ENCODE measurements around the gene MYO1C. TPM values are rescaled to one million over a fixed set of nuclear protein-coding genes. Genes with fewer than 3 reads are reported as not detected.

The MYO1C gene
- total and polyA plus RNA-seq, 9 of the 15 experiments (the other 6 are each of a cell fraction or from before 2014, with no cell fraction given): 0.46 to 32.5 (median 11.6) TPM

DNA sequence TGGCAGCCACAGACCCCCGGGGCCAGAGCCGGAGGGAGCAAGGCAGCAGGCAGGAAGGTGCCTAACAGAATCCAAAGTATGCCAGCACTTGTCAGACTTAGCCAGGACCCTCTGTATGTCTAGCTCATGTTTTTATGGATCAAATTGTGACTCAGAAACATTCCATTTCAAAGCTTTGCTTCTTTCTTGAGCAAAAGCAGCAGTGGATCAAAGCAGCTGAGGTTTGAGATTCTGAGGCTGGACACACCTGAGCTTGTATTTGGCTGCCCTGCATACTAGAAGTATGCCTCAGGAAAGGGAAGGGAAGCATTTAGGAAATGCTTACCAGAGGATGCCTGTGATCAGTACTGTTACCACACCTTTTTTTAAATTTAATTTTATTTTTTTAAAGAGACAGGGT is 5.7 kb upstream of the MYO1C start:
- in situ Hi-C loops (cut with MboI): no loop called here

More for the DNA sequence above, 5.7 kb upstream of the MYO1C start:
- Histone ChIP-seq H3K4me1 (replicated peaks in 1 of 2; ENCODE audit: control insufficient read depth in 2 of 2, insufficient read depth in 2 of 2, low read length in 2 of 2) (peaks cover 3 to 13% of the 10 kb centered on the region in 2 experiments; a peak in 4 of 5 replicates), H3K9me3 (replicated peaks; ENCODE audit: control insufficient read depth, insufficient read depth, low read depth, low read length) (no peaks in the 10 kb centered on the region), H3K36me3 (ENCODE audit: control insufficient read depth, insufficient read depth, low read length) (no peaks in the 10 kb centered on the region), H3K9ac (ENCODE audit: insufficient read depth in 1 of 2, low read depth in 2 of 2, low read length in 2 of 2) (peak overlapping the region in 1 of 2 experiments; percentile 58; a peak in 2 of 4 replicates), H3K27ac (ENCODE audit: extremely low read depth, low read depth, low read length) (no peak overlapping the region), H3K4me3 (no peak overlapping the region), H3K79me2 (ENCODE audit: control insufficient read depth, insufficient read depth, low read length) (no peaks in the 10 kb centered on the region), H4K20me1 (replicated peaks; ENCODE audit: control insufficient read depth, insufficient read depth, low read length) (no peaks in the 10 kb centered on the region), H3K4me2 (ENCODE audit: insufficient read depth, low read length) (no peak overlapping the region), H3K9me1 (ENCODE audit: control insufficient read depth, insufficient read depth, low read length) (no peaks in the 10 kb centered on the region), H2AFZ (ENCODE audit: low read depth, low read length) (no peak overlapping the region), H3K27me3 (ENCODE audit: control insufficient read depth in 2 of 2, insufficient read depth in 2 of 2, low read length in 2 of 2) (no peaks in the 10 kb centered on the region)
- TF ChIP-seq RBM25 (IDR thresholded peaks at IDR 0.05; ENCODE audit: low read depth, low read length, severe bottlenecking): no peak
- TF ChIP-seq CBFA2T2 (conservative IDR thresholded peaks at IDR 0.05): no peak
- no peak for TF ChIP-seq CSDE1 (IDR thresholded peaks at IDR 0.05)
- TF ChIP-seq, protein P1, sequence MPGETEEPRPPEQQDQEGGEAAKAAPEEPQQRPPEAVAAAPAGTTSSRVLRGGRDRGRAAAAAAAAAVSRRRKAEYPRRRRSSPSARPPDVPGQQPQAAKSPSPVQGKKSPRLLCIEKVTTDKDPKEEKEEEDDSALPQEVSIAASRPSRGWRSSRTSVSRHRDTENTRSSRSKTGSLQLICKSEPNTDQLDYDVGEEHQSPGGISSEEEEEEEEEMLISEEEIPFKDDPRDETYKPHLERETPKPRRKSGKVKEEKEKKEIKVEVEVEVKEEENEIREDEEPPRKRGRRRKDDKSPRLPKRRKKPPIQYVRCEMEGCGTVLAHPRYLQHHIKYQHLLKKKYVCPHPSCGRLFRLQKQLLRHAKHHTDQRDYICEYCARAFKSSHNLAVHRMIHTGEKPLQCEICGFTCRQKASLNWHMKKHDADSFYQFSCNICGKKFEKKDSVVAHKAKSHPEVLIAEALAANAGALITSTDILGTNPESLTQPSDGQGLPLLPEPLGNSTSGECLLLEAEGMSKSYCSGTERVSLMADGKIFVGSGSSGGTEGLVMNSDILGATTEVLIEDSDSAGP (CRISPR knock-in tag; IDR thresholded peaks at IDR 0.05): no peak
- TF ChIP-seq BCL6 (CRISPR knock-in tag; IDR thresholded peaks at IDR 0.05): no peak
- no peak for TF ChIP-seq ATF1 (CRISPR knock-in tag; IDR thresholded peaks at IDR 0.05)
- no peak for TF ChIP-seq ATF1 (tag; IDR thresholded peaks at IDR 0.05)
- TF ChIP-seq HCFC1 (IDR thresholded peaks at IDR 0.05; ENCODE audit: low read depth, low read length): no peak
- no peak for TF ChIP-seq PHF8 (IDR thresholded peaks at IDR 0.05; ENCODE audit: borderline replicate concordance, low read length)
- TF ChIP-seq SMARCE1 (IDR thresholded peaks at IDR 0.05): no peak
- no peak for TF ChIP-seq YBX1 (IDR thresholded peaks at IDR 0.05)
- TF ChIP-seq CXXC5 (CRISPR knock-in tag; IDR thresholded peaks at IDR 0.05): no peak
- TF ChIP-seq JUND (IDR thresholded peaks at IDR 0.05; ENCODE audit: borderline replicate concordance, low read depth, low read length): no peak
- TF ChIP-seq JUND (tag; IDR thresholded peaks at IDR 0.05; ENCODE audit: borderline replicate concordance, low read depth, low read length): no peak
- TF ChIP-seq E2F5 (CRISPR knock-in tag; IDR thresholded peaks at IDR 0.05): no peak
- TF ChIP-seq, protein P2, sequence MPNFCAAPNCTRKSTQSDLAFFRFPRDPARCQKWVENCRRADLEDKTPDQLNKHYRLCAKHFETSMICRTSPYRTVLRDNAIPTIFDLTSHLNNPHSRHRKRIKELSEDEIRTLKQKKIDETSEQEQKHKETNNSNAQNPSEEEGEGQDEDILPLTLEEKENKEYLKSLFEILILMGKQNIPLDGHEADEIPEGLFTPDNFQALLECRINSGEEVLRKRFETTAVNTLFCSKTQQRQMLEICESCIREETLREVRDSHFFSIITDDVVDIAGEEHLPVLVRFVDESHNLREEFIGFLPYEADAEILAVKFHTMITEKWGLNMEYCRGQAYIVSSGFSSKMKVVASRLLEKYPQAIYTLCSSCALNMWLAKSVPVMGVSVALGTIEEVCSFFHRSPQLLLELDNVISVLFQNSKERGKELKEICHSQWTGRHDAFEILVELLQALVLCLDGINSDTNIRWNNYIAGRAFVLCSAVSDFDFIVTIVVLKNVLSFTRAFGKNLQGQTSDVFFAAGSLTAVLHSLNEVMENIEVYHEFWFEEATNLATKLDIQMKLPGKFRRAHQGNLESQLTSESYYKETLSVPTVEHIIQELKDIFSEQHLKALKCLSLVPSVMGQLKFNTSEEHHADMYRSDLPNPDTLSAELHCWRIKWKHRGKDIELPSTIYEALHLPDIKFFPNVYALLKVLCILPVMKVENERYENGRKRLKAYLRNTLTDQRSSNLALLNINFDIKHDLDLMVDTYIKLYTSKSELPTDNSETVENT (CRISPR knock-in tag; IDR thresholded peaks at IDR 0.05): no peak
- TF ChIP-seq ZNF146 (CRISPR knock-in tag; IDR thresholded peaks at IDR 0.05; ENCODE audit: unreplicated experiment): no peak
- TF ChIP-seq HSF4 (CRISPR knock-in tag; IDR thresholded peaks at IDR 0.05; ENCODE audit: borderline replicate concordance): no peak
- TF ChIP-seq STAT5A (IDR thresholded peaks at IDR 0.05; ENCODE audit: borderline replicate concordance, low read length): no peak
- TF ChIP-seq KLF16 (IDR thresholded peaks at IDR 0.05): no peak
- TF ChIP-seq SLC30A9 (CRISPR knock-in tag; IDR thresholded peaks at IDR 0.05): no peak
- BruUV-seq (replicated peaks): no TSS peak
- intact Hi-C loops (cut with micrococcal nuclease): no loop called here
- CTCF ChIA-PET (ENCODE audit: low intra/inter-chr PET ratio): no interaction called here
- DNase-seq (ENCODE audit: extremely low read depth in 1 of 4, low spot score in 3 of 4): no peak
- no peak for FAIRE-seq
- POLR2A ChIA-PET: interaction anchor here (1.5 kb wide), 1 partner anchor 10 kb away, joined by 5 read pairs; no protein-coding TSS in a partner anchor
- no peak for ATAC-seq
- WGBS (ENCODE audit: insufficient coverage, low coverage, missing lambda C conversion rate): 60% methylated on average over 2 of the region's 2 CpGs
